CD4-positive, alpha-beta memory T cell (primary cell): ENCODE measurements around the gene SPATA6L. TPM values are rescaled to one million over a fixed set of nuclear protein-coding genes. Genes with fewer than 3 reads are reported as not detected.

Experiments
- CTCF ChIA-PET: fragments of 350-600 bp; sonication (Branson Sonifier 250); formaldehyde crosslinking; loops from one replicate; lab custom pipeline; 2021; ENCODE audit warnings: inconsistent platforms; ENCODE audit not compliant: partially characterized antibody; lab: Charles Lee
- POLR2A ChIA-PET: fragments of 350-600 bp; sonication (Branson Sonifier 250); formaldehyde crosslinking; loops from one replicate; lab custom pipeline; 2021; ENCODE audit not compliant: partially characterized antibody; lab: Charles Lee
- DNase-seq, 5 donors: peaks; one replicate each; pipeline versions ENCODE4 v3.0.0 to v3.0.0-alpha.2; 2020 to 2022; ENCODE audit warnings: mixed read lengths in 1 of 5
- H3K27ac ChIP-seq: one replicate; pipeline ENCODE4 v1.7.0; 2013; ENCODE audit warnings: low read depth, low read length
- H3K27me3 ChIP-seq: 2 replicates; pipeline ENCODE4 v1.7.0; 2013; ENCODE audit warnings: mild to moderate bottlenecking, low read length, moderate library complexity; ENCODE audit not compliant: insufficient read depth
- H3K36me3 ChIP-seq: 2 replicates; pipeline ENCODE4 v1.7.0; 2013; ENCODE audit warnings: mild to moderate bottlenecking, low read length, moderate library complexity; ENCODE audit not compliant: insufficient read depth
- H3K4me1 ChIP-seq: 2 replicates; pipeline ENCODE4 v1.7.0; 2013; ENCODE audit warnings: mild to moderate bottlenecking, low read length, moderate library complexity; ENCODE audit not compliant: insufficient read depth
- H3K4me3 ChIP-seq, 2 donors: one replicate each; pipeline ENCODE4 v1.7.0; 2013; ENCODE audit warnings: low read length in 2 of 2, mild to moderate bottlenecking in 1 of 2
- H3K9me3 ChIP-seq, 2 donors: one replicate each; pipeline ENCODE4 v1.7.0; 2013; ENCODE audit warnings: low read length in 2 of 2, control low read depth in 1 of 2; ENCODE audit not compliant: control insufficient read depth in 1 of 2
- H3K27ac Mint-ChIP-seq, 7 donors: one replicate each; pipeline ENCODE4 v1.8.0; 2020 to 2021; ENCODE audit warnings: mixed read lengths in 7 of 7, mild to moderate bottlenecking in 6 of 7, inconsistent platforms in 3 of 7, moderate library complexity in 3 of 7
- H3K27me3 Mint-ChIP-seq, 2 donors: one replicate each; pipeline ENCODE4 v1.8.0; 2020 to 2021; ENCODE audit warnings: mixed read lengths in 2 of 2
- H3K36me3 Mint-ChIP-seq, 2 donors: one replicate each; pipeline ENCODE4 v1.8.0; 2020 to 2021; ENCODE audit warnings: mixed read lengths in 2 of 2, inconsistent platforms in 1 of 2, mild to moderate bottlenecking in 1 of 2
- H3K4me1 Mint-ChIP-seq, 4 donors: one replicate each; pipeline ENCODE4 v1.8.0; 2020 to 2021; ENCODE audit warnings: mixed read lengths in 4 of 4, mild to moderate bottlenecking in 1 of 4
- H3K4me3 Mint-ChIP-seq, 8 donors: one replicate each; pipeline ENCODE4 v1.8.0; 2020 to 2021; ENCODE audit warnings: mixed read lengths in 8 of 8, mild to moderate bottlenecking in 7 of 8, moderate library complexity in 6 of 8, inconsistent platforms in 3 of 8
- H3K9me3 Mint-ChIP-seq, 8 donors: one replicate each; pipeline ENCODE4 v1.8.0; 2020 to 2021; ENCODE audit warnings: mixed read lengths in 8 of 8, mild to moderate bottlenecking in 5 of 8, inconsistent platforms in 3 of 8, moderate library complexity in 1 of 8
- intact Hi-C: fragments of 100-400 bp; cut with micrococcal nuclease; formaldehyde crosslinking; loops from one replicate; pipeline ENCODE4 v1.15.1; 2023
- polyA plus RNA-seq, 2 donors: library from polyadenylated mRNA; unstranded; fragments of 300-500 nt; fragmentation: Illumina TruSeq; gene quantifications; one replicate each; pipeline ENCODE4 v1.2.3, GENCODE V29; 2021
- total RNA-seq, 2 experiments: library from RNA; stranded (reverse); gene quantifications; one replicate each; pipeline ENCODE4 v1.2.3, GENCODE V29; 2021

Gene SPATA6L
- total and polyA plus RNA-seq, 4 experiments from 2014 or later = 1.9 to 3.4 TPM; not detected in 2

GRCh38 chr9:4553951-4554381 lies 112.3 kb downstream of the SPATA6L start:
- peaks cover 32% of the 10 kb centered on the region for H3K4me1 ChIP-seq
- POLR2A ChIA-PET = no interaction called here
- intact Hi-C loops = no loop called here
- H3K27ac Mint-ChIP-seq = peak overlapping the region in 5 of 7 donors; percentile 5 to 86 (median 51)
- no peak overlapping the region for H3K27ac ChIP-seq
- H3K9me3 Mint-ChIP-seq = no peaks in the 10 kb centered on the region
- no peaks in the 10 kb centered on the region for H3K36me3 Mint-ChIP-seq
- no peaks in the 10 kb centered on the region for H3K27me3 Mint-ChIP-seq
- no peaks in the 10 kb centered on the region for H3K9me3 ChIP-seq
- H3K4me1 Mint-ChIP-seq = peaks cover 23 to 50% (median 37%) of the 10 kb centered on the region in 4 donors
- H3K27me3 ChIP-seq = no peaks in the 10 kb centered on the region
- no peaks in the 10 kb centered on the region for H3K36me3 ChIP-seq
- H3K4me3 ChIP-seq = no peak overlapping the region
- CTCF ChIA-PET = no interaction called here
- peak overlapping the region in 2 of 8 donors; percentile 17 to 60 for H3K4me3 Mint-ChIP-seq
- DNase-seq = no peak

- Mint-ChIP-seq H3K9me3 (no peaks in the 10 kb centered on the region), H3K4me3 (peak overlapping the region in 3 of 8 donors; percentile 6 to 32 (median 22)), H3K27me3 (no peaks in the 10 kb centered on the region), H3K27ac (peak overlapping the region in 4 of 7 donors; percentile 12 to 44 (median 30)), H3K4me1 (peaks cover 32 to 70% (median 53%) of the 10 kb centered on the region in 4 donors), H3K36me3 (no peaks in the 10 kb centered on the region)
- Histone ChIP-seq H3K4me3 (no peak overlapping the region), H3K36me3 (no peaks in the 10 kb centered on the region), H3K27ac (no peak overlapping the region), H3K9me3 (no peaks in the 10 kb centered on the region), H3K27me3 (no peaks in the 10 kb centered on the region), H3K4me1 (peaks cover 49% of the 10 kb centered on the region)
- ChIA-PET CTCF (no interaction called here), POLR2A (interaction anchor here (1.0 to 1.7 kb wide), 3 partner anchors 8 to 127 kb away, joined by 3 to 5 read pairs (median 3); no protein-coding TSS in a partner anchor)
- intact Hi-C loops = no loop called here
- peak in 3 of 5 donors; percentile 24 to 31 (median 28) for DNase-seq
Measured at GRCh38 chr9:4550777-4551484, 115.3 kb downstream of the SPATA6L start.

- Mint-ChIP-seq H3K27ac (no peak overlapping the region), H3K27me3 (peaks cover 0 to 2% of the 10 kb centered on the region in 2 donors), H3K36me3 (no peaks in the 10 kb centered on the region), H3K4me3 (no peak overlapping the region), H3K4me1 (peaks cover 25 to 61% (median 45%) of the 10 kb centered on the region in 4 donors), H3K9me3 (no peaks in the 10 kb centered on the region)
- ChIA-PET CTCF (no interaction called here), POLR2A (interaction anchor here (1.7 kb wide), 1 partner anchor 9 kb away, joined by 5 read pairs; no protein-coding TSS in a partner anchor)
- DNase-seq = no peak
- intact Hi-C loops = no loop called here
- Histone ChIP-seq H3K4me3 (no peak overlapping the region), H3K27ac (no peak overlapping the region), H3K4me1 (peaks cover 39% of the 10 kb centered on the region), H3K9me3 (no peaks in the 10 kb centered on the region), H3K27me3 (no peaks in the 10 kb centered on the region), H3K36me3 (no peaks in the 10 kb centered on the region)
Measured at GRCh38 chr9:4549751-4550295, 116.5 kb downstream of the SPATA6L start.

GRCh38 chr9:4548811-4549725 lies 117.2 kb downstream of the SPATA6L start:
- intact Hi-C loops = no loop called here
- H3K9me3 Mint-ChIP-seq = no peaks in the 10 kb centered on the region
- POLR2A ChIA-PET = interaction anchor here (1.7 kb wide), 1 partner anchor 10 kb away, joined by 5 read pairs; no protein-coding TSS in a partner anchor

More at GRCh38 chr9:4548811-4549725, 117.2 kb downstream of the SPATA6L start:
- H3K4me1 Mint-ChIP-seq = peaks cover 20 to 53% (median 39%) of the 10 kb centered on the region in 4 donors
- H3K27me3 Mint-ChIP-seq = peaks cover 0 to 2% of the 10 kb centered on the region in 2 donors
- Histone ChIP-seq H3K4me3 (no peak overlapping the region), H3K4me1 (peaks cover 32% of the 10 kb centered on the region), H3K27me3 (no peaks in the 10 kb centered on the region), H3K27ac (no peak overlapping the region), H3K9me3 (no peaks in the 10 kb centered on the region), H3K36me3 (no peaks in the 10 kb centered on the region)
- CTCF ChIA-PET = no interaction called here
- peak overlapping the region in 2 of 7 donors; percentile 26 to 27 for H3K27ac Mint-ChIP-seq
- H3K4me3 Mint-ChIP-seq = no peak overlapping the region
- H3K36me3 Mint-ChIP-seq = no peaks in the 10 kb centered on the region
- no peak for DNase-seq

Other genes with a start within 250 kb of the SPATA6L start
- gene SLC1A1, start 176.0 kb downstream of the SPATA6L start, total RNA-seq = under 1 TPM; 0.52 to 1.00 TPM
- under 1 TPM in 1 of 2 donors, not detected in 1; 0.25 TPM for gene SLC1A1, start 176.0 kb downstream of the SPATA6L start, polyA plus RNA-seq
- 10 to 100 TPM; 23.3 to 23.8 TPM for gene PLPP6, start 4.2 kb downstream of the SPATA6L start, total RNA-seq
- gene PLPP6, start 4.2 kb downstream of the SPATA6L start, polyA plus RNA-seq = 1 to 10 TPM; 3.2 to 6.6 TPM
- gene CDC37L1, start 13.1 kb upstream of the SPATA6L start, total RNA-seq = 10 to 100 TPM; 27.2 to 27.8 TPM
- gene CDC37L1, start 13.1 kb upstream of the SPATA6L start, polyA plus RNA-seq = 10 to 100 TPM; 15.8 to 17.8 TPM
- gene AK3, start 74.7 kb upstream of the SPATA6L start, total RNA-seq = 10 to 100 TPM; 23.1 to 25.2 TPM
- gene AK3, start 74.7 kb upstream of the SPATA6L start, polyA plus RNA-seq = 10 to 100 TPM; 28.3 to 47.9 TPM
- 10 to 100 TPM; 15.2 to 17.8 TPM for gene RCL1, start 126.5 kb upstream of the SPATA6L start, total RNA-seq
- 10 to 100 TPM; 15.5 to 21.1 TPM for gene RCL1, start 126.5 kb upstream of the SPATA6L start, polyA plus RNA-seq